SKM-1 treated with dmso at 0.1 percent for 144 hours (cell line): ENCODE results near the gene GAS2.

Experiments
- DNase-seq: peaks from one replicate; lab custom pipeline; 2025; ENCODE audit not compliant: unreplicated experiment; lab: John Stamatoyannopoulos, UW

The GAS2 gene

GRCh38 chr11:22671751-22672150, 5.3 kb downstream of the GAS2 start:
- DNase-seq = no peak

GRCh38 chr11:22674470-22675439, 8.3 kb downstream of the GAS2 start:
- no peak for DNase-seq

DNA sequence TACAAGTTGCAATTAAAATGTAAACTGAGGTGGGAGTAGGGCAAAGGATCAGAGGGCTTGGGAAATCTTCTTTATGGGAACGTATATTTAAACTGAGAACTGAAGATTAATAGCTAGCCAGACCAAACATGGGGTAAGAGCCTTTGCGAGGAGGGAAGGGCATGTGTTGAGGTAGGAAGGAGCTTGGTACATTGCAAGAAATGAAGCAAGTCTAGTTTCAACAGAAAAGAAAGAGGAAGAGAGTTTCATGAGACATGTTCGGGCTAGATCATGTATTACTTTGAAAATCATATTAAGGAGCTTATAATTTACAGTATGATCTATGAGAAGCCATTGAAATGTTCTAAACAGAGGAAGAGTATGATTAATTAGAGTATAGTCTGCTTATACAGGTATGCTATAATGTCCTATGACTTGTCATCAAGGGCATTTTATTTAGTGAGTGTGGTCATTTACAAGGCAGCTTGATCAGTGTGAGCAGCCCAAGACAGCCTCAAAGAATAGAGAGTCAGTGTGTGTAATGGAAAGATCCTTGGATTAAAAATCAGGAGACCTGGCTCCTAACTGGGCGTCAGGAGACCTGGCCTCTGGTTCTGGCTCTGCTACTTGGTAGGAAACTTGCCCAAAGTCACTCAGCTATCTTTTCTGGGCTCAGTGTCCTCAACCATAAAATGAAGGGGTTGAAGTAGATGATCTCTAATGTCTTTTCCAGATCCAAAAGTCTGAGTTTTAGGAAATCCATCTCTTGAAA, 10.9 kb downstream of the GAS2 start:
- peak; percentile 93 for DNase-seq

- no peak for DNase-seq
These were observed 14.2 kb downstream of the GAS2 start for GRCh38 chr11:22680628-22681027.

GRCh38 chr11:22681281-22681812, 14.9 kb downstream of the GAS2 start:
- no peak for DNase-seq

- DNase-seq = no peak
These were observed 17.7 kb downstream of the GAS2 start for GRCh38 chr11:22684082-22684481.

DNA sequence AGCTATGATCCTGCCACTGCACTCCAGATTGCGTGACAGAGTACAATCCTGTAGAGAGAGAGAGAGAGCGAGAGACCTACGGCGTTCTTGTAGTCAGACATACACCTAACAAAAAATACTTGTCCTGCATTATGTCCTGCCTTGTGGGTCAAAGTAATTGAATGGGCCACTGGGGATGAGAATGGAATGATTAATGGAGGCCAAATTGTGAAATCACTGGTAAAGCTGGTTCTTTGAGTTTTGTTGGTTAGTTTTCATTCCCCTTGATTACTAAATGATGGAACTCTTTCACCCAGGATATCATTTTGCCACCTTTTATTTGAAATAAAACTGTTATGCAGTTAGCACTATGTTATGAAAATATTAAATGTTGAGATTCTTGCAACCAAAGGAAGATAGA, 18.7 kb downstream of the GAS2 start:
- no peak for DNase-seq

DNA sequence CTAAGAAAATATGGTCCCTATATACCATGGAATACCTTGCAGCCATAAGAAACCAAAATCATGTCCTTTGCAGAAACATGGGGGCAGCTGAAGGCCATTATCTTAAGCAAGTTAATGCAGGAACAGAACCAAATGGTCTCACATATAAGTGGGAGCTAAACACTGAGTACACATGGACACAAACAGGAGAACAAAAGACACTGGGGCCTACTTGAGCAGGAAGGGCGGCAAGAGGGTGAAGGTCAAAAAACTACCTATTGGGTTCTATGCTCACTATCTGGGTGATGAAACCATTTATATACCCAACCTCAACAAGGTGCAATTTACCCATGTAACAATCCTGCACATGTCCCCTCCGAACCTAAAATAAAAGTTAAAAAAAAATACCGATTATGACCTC, 22.5 kb downstream of the GAS2 start:
- no peak for DNase-seq

GRCh38 chr11:22690257-22690656, 23.8 kb downstream of the GAS2 start:
- DNase-seq = no peak

DNA sequence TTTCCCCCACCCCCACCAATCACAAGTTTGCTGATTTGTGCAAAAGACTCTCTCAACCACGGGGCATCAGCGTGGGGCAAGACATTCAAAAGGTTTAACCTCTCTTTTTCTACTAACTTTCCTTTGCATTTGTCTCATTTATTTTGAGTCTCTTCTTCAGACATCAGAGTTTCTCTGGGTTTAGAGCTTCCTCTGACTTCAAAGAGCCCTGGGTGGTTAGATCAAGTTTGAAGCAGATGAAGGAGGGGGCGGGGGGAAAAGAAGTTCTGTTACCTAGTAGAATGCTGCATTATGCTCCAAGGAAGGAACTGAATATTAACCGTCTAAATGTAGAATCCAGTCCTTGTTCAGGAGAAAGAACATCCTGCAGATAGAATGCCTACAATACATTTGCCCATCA, 24.5 kb downstream of the GAS2 start:
- no peak for DNase-seq

GRCh38 chr11:22699388-22699787, 33.0 kb downstream of the GAS2 start:
- DNase-seq = no peak

GRCh38 chr11:22702031-22702430, 35.6 kb downstream of the GAS2 start:
- DNase-seq = no peak

GRCh38 chr11:22703040-22703439, 36.6 kb downstream of the GAS2 start:
- no peak for DNase-seq

GRCh38 chr11:22703591-22703990, 37.2 kb downstream of the GAS2 start:
- DNase-seq = no peak

DNA sequence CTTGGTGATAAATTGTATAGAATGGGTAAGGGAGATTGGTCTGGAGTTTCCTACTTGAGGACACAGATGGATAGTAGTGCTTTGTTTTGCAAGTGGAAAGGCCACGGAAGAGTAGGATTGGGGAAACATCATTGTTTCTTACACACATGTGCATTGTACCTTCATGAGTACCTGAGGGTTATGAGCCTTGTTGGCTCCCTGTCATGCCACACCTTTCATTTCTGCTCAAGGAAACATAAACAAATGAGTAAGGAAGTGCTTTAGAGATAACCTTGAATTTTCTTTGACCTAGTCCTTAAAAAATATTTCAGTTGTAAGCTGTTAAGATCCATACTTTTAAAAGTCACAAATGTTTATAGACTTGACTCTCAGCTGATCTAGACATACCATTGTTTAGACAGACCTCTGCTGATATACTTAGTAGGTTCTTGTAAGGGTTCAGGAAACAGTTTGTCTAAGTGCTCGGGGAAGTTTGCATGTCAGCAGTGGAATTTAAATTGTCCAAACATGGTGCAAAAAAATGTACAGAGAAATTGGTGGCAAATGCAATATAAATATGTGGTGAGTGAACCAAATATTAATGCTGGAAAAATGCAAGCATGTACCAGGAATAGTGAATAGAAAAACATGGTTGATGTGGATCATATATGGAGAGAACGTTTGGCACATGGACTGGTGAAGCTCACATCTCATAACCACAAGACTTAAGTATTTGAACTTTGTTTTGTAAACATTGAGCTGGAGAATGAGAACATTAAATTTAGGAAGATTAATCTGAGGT, 40.9 kb downstream of the GAS2 start:
- no peak for DNase-seq

GRCh38 chr11:22711071-22711770, 44.8 kb downstream of the GAS2 start:
- no peak for DNase-seq

GRCh38 chr11:22711880-22712279, 45.5 kb downstream of the GAS2 start:
- no peak for DNase-seq

GRCh38 chr11:22713336-22713735, 46.9 kb downstream of the GAS2 start:
- no peak for DNase-seq

DNA sequence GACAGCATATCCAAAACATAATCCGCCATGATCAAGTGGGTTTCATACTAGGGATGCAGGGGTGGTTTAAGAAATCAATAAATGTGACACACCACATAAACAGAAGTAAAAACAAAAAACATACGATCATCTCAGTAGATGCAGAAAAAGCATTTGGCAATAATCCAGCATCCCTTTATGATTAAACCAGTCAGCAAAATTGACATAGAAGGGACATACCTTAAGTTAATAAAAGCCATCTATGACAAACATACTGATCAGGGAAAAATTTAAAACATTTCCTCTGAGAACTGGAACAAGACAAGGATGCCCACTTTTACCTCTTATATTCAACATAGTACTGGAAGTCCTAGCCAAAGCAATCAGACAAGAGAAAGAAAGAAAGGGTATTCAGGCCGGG, 49.6 kb downstream of the GAS2 start:
- no peak for DNase-seq

DNA sequence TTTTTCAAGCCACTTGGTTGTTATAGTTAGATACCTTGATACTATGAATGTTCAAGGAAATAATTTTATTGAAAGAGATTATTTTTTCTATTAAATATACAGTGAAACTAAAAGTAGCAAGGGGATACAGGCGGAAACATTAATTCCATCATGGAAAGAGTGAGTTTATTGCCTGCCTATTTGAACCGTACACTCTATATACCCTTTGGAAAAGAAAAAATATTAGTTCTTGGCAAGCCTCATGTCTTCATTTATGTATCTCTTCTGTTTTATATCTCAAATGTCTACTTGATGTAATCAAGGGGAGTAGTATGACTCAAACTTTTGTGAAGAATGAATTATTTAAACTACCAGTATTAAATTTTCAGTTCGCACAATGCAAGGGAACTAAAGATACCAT, 54.0 kb downstream of the GAS2 start:
- DNase-seq = no peak

DNA sequence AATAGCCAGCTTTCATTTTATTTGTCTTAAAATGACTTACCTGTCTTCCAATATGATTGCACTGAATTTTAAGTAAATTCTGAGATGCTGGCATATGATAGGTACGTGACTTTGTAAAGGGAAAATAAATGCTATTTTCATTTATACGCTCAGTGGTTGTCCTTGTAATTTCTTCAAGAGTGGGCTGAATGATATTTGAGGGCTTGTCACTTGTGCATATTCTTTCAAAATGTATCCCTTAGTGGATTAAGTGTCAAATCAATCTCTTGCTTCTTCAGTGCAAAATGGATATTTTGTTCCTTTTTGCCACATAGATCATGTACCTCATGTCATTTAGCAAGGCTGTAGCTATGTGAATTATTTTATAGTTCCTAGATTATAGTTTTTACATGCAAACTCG, 56.9 kb downstream of the GAS2 start:
- no peak for DNase-seq
